ENCODE data around the gene YBX2.

GRCh38 chr17:7327501-7327900, 33.1 kb upstream of the YBX2 start:
- TF ChIP-seq CTCF (IDR thresholded peaks at IDR 0.05; ENCODE audit: extremely low read depth in 1 of 2, insufficient read depth in 1 of 2, low read depth in 1 of 2, low read length in 2 of 2) (no peak), POLR2A (IDR thresholded peaks at IDR 0.05; ENCODE audit: low read depth, low read length) (no peak), EZH2 (IDR thresholded peaks at IDR 0.05; ENCODE audit: borderline replicate concordance, low read depth, low read length, severe bottlenecking) (no peak), POLR2AphosphoS5 (IDR thresholded peaks at IDR 0.05; ENCODE audit: insufficient read depth, low read depth, low read length) (no peak), JUN (IDR thresholded peaks at IDR 0.05; ENCODE audit: borderline replicate concordance, insufficient read depth, insufficient read length, low read depth) (no peak)

Data from endothelial cell of umbilical vein (primary cell).